Vagina (tissue), 2 donors: ENCODE data around the gene PPTC7.

Experiments used
- CTCF ChIP-seq, 3 experiments: fragments of 450-650 bp in 2 of 3; fragments of 200-600 bp in 1 of 3; sonication (generic) in 1 of 3; IDR thresholded peaks; one replicate each; pipeline ENCODE4 v1.5.1; 2017 to 2019; ENCODE audit warnings: antibody characterized with exemption in 3 of 3, mild to moderate bottlenecking in 2 of 3, moderate library complexity in 2 of 3
- POLR2A ChIP-seq, 2 donors: fragments of 450-650 bp; IDR thresholded peaks; one replicate each; pipeline ENCODE4 v1.6.1; 2017; ENCODE audit warnings: antibody characterized with exemption in 2 of 2, mild to moderate bottlenecking in 2 of 2, moderate library complexity in 2 of 2

GRCh38 chr12:110503432-110503831 is 79.7 kb downstream of the PPTC7 start:
- TF ChIP-seq CTCF (IDR thresholded peaks at IDR 0.05) (no peak), POLR2A (IDR thresholded peaks at IDR 0.05) (no peak)
